ENCODE measurements around the gene FBXO17. TPM values are rescaled to one million over a fixed set of nuclear protein-coding genes. Genes with fewer than 3 reads are reported as not detected.

FBXO17 gene
- total RNA-seq, 1 experiment from 2014 or later: 16.8 TPM

- peak; percentile 87; the same call in 1 of the 2 replicates for TF ChIP-seq ARID4B (CRISPR knock-in tag; IDR thresholded peaks at IDR 0.05; ENCODE audit: borderline replicate concordance)
- no peak for TF ChIP-seq NR3C1 (CRISPR knock-in tag; conservative IDR thresholded peaks at IDR 0.05; ENCODE audit: low read depth)
- no peak for TF ChIP-seq JAZF1 (CRISPR knock-in tag; IDR thresholded peaks at IDR 0.05)
- no peak for TF ChIP-seq RORB (CRISPR knock-in tag; IDR thresholded peaks at IDR 0.05)
- peak; percentile 42 for TF ChIP-seq FOXK1 (CRISPR knock-in tag; IDR thresholded peaks at IDR 0.05)
- TF ChIP-seq ZNF121 (CRISPR knock-in tag; IDR thresholded peaks at IDR 0.05): peak; percentile 90
- 0 out of 2 replicates have a peak, but pooled peaks have one; percentile 57 for TF ChIP-seq E2F5 (CRISPR knock-in tag; IDR thresholded peaks at IDR 0.05)
- peak; percentile 87; the same call in 1 of the 2 replicates for TF ChIP-seq RELA (CRISPR knock-in tag; IDR thresholded peaks at IDR 0.05; ENCODE audit: borderline replicate concordance)
- no peak for TF ChIP-seq NR1H2 (CRISPR knock-in tag; IDR thresholded peaks at IDR 0.05)
- 0 out of 2 replicates have a peak, but pooled peaks have one; percentile 18 for TF ChIP-seq NFYB (CRISPR knock-in tag; conservative IDR thresholded peaks at IDR 0.05; ENCODE audit: low read depth)
- no peak for TF ChIP-seq CREM (CRISPR knock-in tag; IDR thresholded peaks at IDR 0.05)
- peak; percentile 71; the same call in 1 of the 2 replicates for TF ChIP-seq HMGXB4 (CRISPR knock-in tag; IDR thresholded peaks at IDR 0.05)
- TF ChIP-seq ZNF232 (CRISPR knock-in tag; IDR thresholded peaks at IDR 0.05): peak; percentile 95
- TF ChIP-seq FOXJ3 (CRISPR knock-in tag; IDR thresholded peaks at IDR 0.05; ENCODE audit: borderline replicate concordance): no peak
- TF ChIP-seq ZNF671 (CRISPR knock-in tag; IDR thresholded peaks at IDR 0.05): no peak
- TF ChIP-seq ATF1 (CRISPR knock-in tag; IDR thresholded peaks at IDR 0.05): no peak
- no peak for TF ChIP-seq SOX15 (CRISPR knock-in tag; IDR thresholded peaks at IDR 0.05)
- TF ChIP-seq ZMAT4 (CRISPR knock-in tag; IDR thresholded peaks at IDR 0.05): no peak; the same call in 1 of the 2 replicates
- peak; percentile 94 for TF ChIP-seq ZNF423 (CRISPR knock-in tag; IDR thresholded peaks at IDR 0.05)
- TF ChIP-seq ZNF219 (CRISPR knock-in tag; IDR thresholded peaks at IDR 0.05; ENCODE audit: borderline replicate concordance): no peak
- no peak for TF ChIP-seq ZNF532 (CRISPR knock-in tag; IDR thresholded peaks at IDR 0.05; ENCODE audit: borderline replicate concordance)
- TF ChIP-seq ZSCAN18 (CRISPR knock-in tag; IDR thresholded peaks at IDR 0.05): no peak
- TF ChIP-seq CDX4 (CRISPR knock-in tag; IDR thresholded peaks at IDR 0.05; ENCODE audit: borderline replicate concordance): no peak
- TF ChIP-seq USF2 (CRISPR knock-in tag; IDR thresholded peaks at IDR 0.05): peak; percentile 70
Measured at GRCh38 chr19:38949580-38950367, 25.8 kb downstream of the FBXO17 start (continued).

Measured in WTC11 (cell line).